ENCODE results near the gene CELA3B. TPM values are rescaled to one million over a fixed set of nuclear protein-coding genes. Genes with fewer than 3 reads are reported as not detected.

The CELA3B gene
- total and polyA plus RNA-seq, 2 of the 8 experiments (the other 6 are each of a cell fraction or from before 2014, with no cell fraction given): not detected

DNA sequence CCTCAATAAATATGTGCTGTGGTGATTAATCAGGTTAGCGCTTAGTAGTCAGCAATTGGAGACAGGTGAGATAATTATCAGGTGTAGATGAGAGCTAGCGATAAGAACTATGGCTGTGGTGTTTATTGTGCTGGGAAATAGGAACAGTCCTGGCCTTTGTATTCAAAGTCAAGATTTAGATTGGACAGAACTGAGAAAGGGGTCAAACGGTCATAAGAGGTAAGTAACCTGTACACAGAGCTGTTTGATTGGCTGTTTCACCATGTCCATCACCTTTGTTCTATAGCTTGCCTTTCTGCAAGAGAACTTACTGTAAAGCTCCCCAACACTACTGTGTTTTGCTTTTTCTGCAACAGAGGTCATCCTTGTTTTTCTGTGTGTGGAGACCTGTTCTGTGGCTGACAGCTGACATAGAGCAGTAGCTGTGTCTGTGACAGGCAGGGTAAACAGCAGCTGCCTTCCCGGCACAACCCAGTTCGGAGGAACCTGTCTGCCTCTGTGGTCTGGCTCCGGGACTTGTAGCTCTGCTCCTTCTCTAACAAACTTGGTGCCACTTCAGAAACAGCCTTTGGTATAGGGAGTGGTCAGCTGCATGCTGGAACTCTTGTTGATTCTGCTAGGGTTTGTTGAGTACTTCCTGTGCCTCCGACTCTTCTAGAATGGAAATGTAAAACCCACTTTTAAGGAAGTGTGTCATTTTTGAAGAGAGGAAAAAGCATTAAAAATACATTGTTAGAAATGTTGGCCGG lies 54.6 kb downstream of the CELA3B start:
- no peak overlapping the region for H3K4me2 ChIP-seq (ENCODE audit: insufficient read depth in 1 of 2, low read depth in 2 of 2, low read length in 2 of 2)
- H3K79me1 ChIP-seq (ENCODE audit: low read depth, low read length): no peaks in the 10 kb centered on the region; the same call in 1 of the 2 replicates
- no peak overlapping the region for H3K4me3 ChIP-seq (ENCODE audit: extremely low read depth in 1 of 4, insufficient read depth in 2 of 4, low read depth in 3 of 4, low read length in 4 of 4)
- no peak overlapping the region for H2BK12ac ChIP-seq (ENCODE audit: low read depth, low read length)
- H4K5ac ChIP-seq (ENCODE audit: insufficient read length, low read depth, low read length): no peak overlapping the region
- H2BK5ac ChIP-seq (ENCODE audit: low read depth, low read length): no peak overlapping the region
- H3K23ac ChIP-seq (ENCODE audit: insufficient read length): no peak overlapping the region
- no peak overlapping the region for H4K91ac ChIP-seq (replicated peaks; ENCODE audit: insufficient read length, low read length)
- no peak overlapping the region for H2BK20ac ChIP-seq (ENCODE audit: low read length)
- no peak overlapping the region for H3K27ac ChIP-seq (ENCODE audit: low read depth, low read length)
- no peak overlapping the region for H3K9ac ChIP-seq (replicated peaks in 1 of 4; ENCODE audit: extremely low read depth in 1 of 4, low read depth in 3 of 4, low read length in 3 of 4)
- no peak overlapping the region for H2BK15ac ChIP-seq (ENCODE audit: low read length)
- no peak overlapping the region for H4K8ac ChIP-seq (ENCODE audit: extremely low read depth, insufficient read depth, low read length)
- no peak overlapping the region for H2BK120ac ChIP-seq (replicated peaks; ENCODE audit: low read depth, low read length)
- peaks cover 0 to 4% of the 10 kb centered on the region in 2 experiments; a peak in 1 of 4 replicates for H3K79me2 ChIP-seq (ENCODE audit: control insufficient read depth in 1 of 2, insufficient read depth in 2 of 2, low read length in 2 of 2)
- ChIA-PET POLR2A (ENCODE audit: partially characterized antibody) (interaction anchor here (1.0 kb wide), 1 partner anchor 20 kb away, joined by 3 read pairs; no protein-coding TSS in a partner anchor), CTCF (ENCODE audit: partially characterized antibody) (interaction anchor here (0.6 to 0.8 kb wide), 4 partner anchors 10 to 96 kb away, joined by 3 read pairs; no protein-coding TSS in a partner anchor)
- no peaks in the 10 kb centered on the region for H3K9me3 ChIP-seq (ENCODE audit: insufficient read depth in 2 of 2, low read depth in 1 of 2, low read length in 1 of 2)
- peaks cover 0 to 1% of the 10 kb centered on the region in 2 experiments for H4K20me1 ChIP-seq (replicated peaks in 1 of 2; ENCODE audit: control insufficient read depth in 1 of 2, insufficient read depth in 2 of 2, low read length in 2 of 2)
- DNase-seq (ENCODE audit: low read depth in 1 of 2, low spot score in 2 of 2): no peak
- H3K23me2 ChIP-seq (ENCODE audit: low read depth, low read length): no peaks in the 10 kb centered on the region
- no peak overlapping the region for H3K56ac ChIP-seq (replicated peaks; ENCODE audit: insufficient read length, low read depth, low read length)
- H2AK5ac ChIP-seq (ENCODE audit: low read depth, low read length): no peak overlapping the region
- peaks cover 0 to 8% (median 2%) of the 10 kb centered on the region in 4 experiments; a peak in 4 of 8 replicates for H3K36me3 ChIP-seq (ENCODE audit: control insufficient read depth in 2 of 4, insufficient read depth in 4 of 4, low read length in 3 of 4)
- no peaks in the 10 kb centered on the region for H3K27me3 ChIP-seq (replicated peaks in 1 of 4; ENCODE audit: control insufficient read depth in 3 of 4, extremely low read depth in 1 of 4, insufficient read depth in 3 of 4, low read length in 3 of 4)
- FAIRE-seq: no peak
- TF ChIP-seq CBX5 (IDR thresholded peaks at IDR 0.05; ENCODE audit: low read depth, low read length) (no peak), SP1 (IDR thresholded peaks at IDR 0.05; ENCODE audit: low read depth, low read length) (no peak), JUN (IDR thresholded peaks at IDR 0.05; ENCODE audit: low read depth, low read length) (no peak), RAD21 (IDR thresholded peaks at IDR 0.05 in 1 of 2, conservative IDR thresholded peaks at IDR 0.05 in 1 of 2; ENCODE audit: low read depth in 2 of 2, low read length in 2 of 2) (no peak), SIRT6 (IDR thresholded peaks at IDR 0.05; ENCODE audit: low read length) (no peak), SUZ12 (IDR thresholded peaks at IDR 0.05; ENCODE audit: low read length) (no peak), EZH2 (IDR thresholded peaks at IDR 0.05; ENCODE audit: low read depth, low read length, severe bottlenecking) (no peak)
- TF ChIP-seq, protein P1, sequence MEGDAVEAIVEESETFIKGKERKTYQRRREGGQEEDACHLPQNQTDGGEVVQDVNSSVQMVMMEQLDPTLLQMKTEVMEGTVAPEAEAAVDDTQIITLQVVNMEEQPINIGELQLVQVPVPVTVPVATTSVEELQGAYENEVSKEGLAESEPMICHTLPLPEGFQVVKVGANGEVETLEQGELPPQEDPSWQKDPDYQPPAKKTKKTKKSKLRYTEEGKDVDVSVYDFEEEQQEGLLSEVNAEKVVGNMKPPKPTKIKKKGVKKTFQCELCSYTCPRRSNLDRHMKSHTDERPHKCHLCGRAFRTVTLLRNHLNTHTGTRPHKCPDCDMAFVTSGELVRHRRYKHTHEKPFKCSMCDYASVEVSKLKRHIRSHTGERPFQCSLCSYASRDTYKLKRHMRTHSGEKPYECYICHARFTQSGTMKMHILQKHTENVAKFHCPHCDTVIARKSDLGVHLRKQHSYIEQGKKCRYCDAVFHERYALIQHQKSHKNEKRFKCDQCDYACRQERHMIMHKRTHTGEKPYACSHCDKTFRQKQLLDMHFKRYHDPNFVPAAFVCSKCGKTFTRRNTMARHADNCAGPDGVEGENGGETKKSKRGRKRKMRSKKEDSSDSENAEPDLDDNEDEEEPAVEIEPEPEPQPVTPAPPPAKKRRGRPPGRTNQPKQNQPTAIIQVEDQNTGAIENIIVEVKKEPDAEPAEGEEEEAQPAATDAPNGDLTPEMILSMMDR (IDR thresholded peaks at IDR 0.05; ENCODE audit: control extremely low read depth in 1 of 3, insufficient read depth in 1 of 3, low read depth in 1 of 3, low read length in 3 of 3): no peak
- WGBS, 2 experiments (ENCODE audit: extremely low coverage in 1 of 2, insufficient coverage in 1 of 2, insufficient read length in 1 of 2, insufficient replicate concordance in 2 of 2, low coverage in 1 of 2, low lambda C conversion rate in 2 of 2, missing lambda C conversion rate in 1 of 2): 92% methylated on average over 8 of the region's 8 CpGs; no CpG with 5 or more reads in 1 of the 2 experiments
- H3K4ac ChIP-seq (replicated peaks; ENCODE audit: insufficient read length, low read depth, low read length): no peak overlapping the region
- H3K14ac ChIP-seq (ENCODE audit: insufficient read length): no peak overlapping the region
- H3K4me1 ChIP-seq (replicated peaks in 1 of 4; ENCODE audit: control insufficient read depth in 3 of 4, insufficient read depth in 4 of 4, low read length in 3 of 4): no peaks in the 10 kb centered on the region; a peak in 1 of 7 replicates
- H3K18ac ChIP-seq (ENCODE audit: extremely low read depth, low read length): no peak overlapping the region
- H2AFZ ChIP-seq (ENCODE audit: low read length): no peak overlapping the region

Data from H1 (cell line).